ENCODE data around the gene SLC4A2. TPM values are rescaled to one million over a fixed set of nuclear protein-coding genes. Genes with fewer than 3 reads are reported as not detected.

The SLC4A2 gene
- total RNA-seq, 6 experiments from 2014 or later: 74.0 to 140 (median 106) TPM

DNA sequence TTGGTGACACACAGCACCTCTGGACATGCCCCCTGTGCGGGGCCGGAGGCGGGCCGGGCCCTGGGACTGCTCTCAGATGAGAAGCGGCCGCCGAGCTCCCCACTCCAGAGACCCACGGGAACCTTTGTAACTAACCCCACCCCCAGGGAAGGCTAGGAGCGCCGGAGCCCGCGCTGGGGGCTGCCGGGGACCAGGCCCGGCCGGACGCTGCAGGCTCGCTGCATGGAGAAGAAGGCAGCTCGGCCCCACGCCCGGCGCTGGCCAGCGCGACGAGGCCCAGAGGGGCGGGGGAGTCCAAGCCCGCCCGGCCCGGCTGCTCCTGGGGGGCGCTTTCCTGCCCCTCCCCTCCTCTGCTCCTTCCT lies 63.4 kb downstream of the SLC4A2 start:
- H3K4me3 ChIP-seq: no peak overlapping the region
- H3K4me1 ChIP-seq: no peaks in the 10 kb centered on the region
- TF ChIP-seq, protein P1, sequence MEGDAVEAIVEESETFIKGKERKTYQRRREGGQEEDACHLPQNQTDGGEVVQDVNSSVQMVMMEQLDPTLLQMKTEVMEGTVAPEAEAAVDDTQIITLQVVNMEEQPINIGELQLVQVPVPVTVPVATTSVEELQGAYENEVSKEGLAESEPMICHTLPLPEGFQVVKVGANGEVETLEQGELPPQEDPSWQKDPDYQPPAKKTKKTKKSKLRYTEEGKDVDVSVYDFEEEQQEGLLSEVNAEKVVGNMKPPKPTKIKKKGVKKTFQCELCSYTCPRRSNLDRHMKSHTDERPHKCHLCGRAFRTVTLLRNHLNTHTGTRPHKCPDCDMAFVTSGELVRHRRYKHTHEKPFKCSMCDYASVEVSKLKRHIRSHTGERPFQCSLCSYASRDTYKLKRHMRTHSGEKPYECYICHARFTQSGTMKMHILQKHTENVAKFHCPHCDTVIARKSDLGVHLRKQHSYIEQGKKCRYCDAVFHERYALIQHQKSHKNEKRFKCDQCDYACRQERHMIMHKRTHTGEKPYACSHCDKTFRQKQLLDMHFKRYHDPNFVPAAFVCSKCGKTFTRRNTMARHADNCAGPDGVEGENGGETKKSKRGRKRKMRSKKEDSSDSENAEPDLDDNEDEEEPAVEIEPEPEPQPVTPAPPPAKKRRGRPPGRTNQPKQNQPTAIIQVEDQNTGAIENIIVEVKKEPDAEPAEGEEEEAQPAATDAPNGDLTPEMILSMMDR (IDR thresholded peaks at IDR 0.05): no peak
- no peak for TF ChIP-seq POLR2A (IDR thresholded peaks at IDR 0.05)
- H3K27me3 ChIP-seq: no peaks in the 10 kb centered on the region
- ATAC-seq: no peak
- intact Hi-C loops (cut with DNase I): loop anchor here in 1 of 2 donors (10.0 kb wide), 1 partner anchor 52 kb away; no protein-coding TSS in a partner anchor
- WGBS (ENCODE audit: insufficient coverage, low coverage, low lambda C conversion rate, missing lambda C conversion rate): no CpG with 5 or more reads among the region's 29 CpGs
- peaks cover 0 to 42% (median 12%) of the 10 kb centered on the region in 4 donors for H3K36me3 ChIP-seq
- H3K9me3 ChIP-seq: no peaks in the 10 kb centered on the region
- DNase-seq: no peak
- no peak overlapping the region for H3K27ac ChIP-seq

GRCh38 chr7:151123158-151123821 lies 63.9 kb downstream of the SLC4A2 start:
- no peak for DNase-seq
- ATAC-seq: peak in 2 of 4 donors; percentile 1 to 5
- H3K9me3 ChIP-seq: no peaks in the 10 kb centered on the region
- 92% methylated on average over 15 of the region's 50 CpGs for WGBS (ENCODE audit: insufficient coverage, low coverage, low lambda C conversion rate, missing lambda C conversion rate)
- no peak overlapping the region for H3K4me3 ChIP-seq
- no peak overlapping the region for H3K27ac ChIP-seq
- intact Hi-C loops (cut with DNase I): loop anchor here in 1 of 2 donors (10.0 kb wide), 1 partner anchor 52 kb away; no protein-coding TSS in a partner anchor
- peaks cover 0 to 40% (median 12%) of the 10 kb centered on the region in 4 donors for H3K36me3 ChIP-seq
- H3K27me3 ChIP-seq: no peaks in the 10 kb centered on the region
- TF ChIP-seq POLR2A (IDR thresholded peaks at IDR 0.05): no peak
- TF ChIP-seq, protein P1 (IDR thresholded peaks at IDR 0.05): no peak
- H3K4me1 ChIP-seq: no peaks in the 10 kb centered on the region

DNA sequence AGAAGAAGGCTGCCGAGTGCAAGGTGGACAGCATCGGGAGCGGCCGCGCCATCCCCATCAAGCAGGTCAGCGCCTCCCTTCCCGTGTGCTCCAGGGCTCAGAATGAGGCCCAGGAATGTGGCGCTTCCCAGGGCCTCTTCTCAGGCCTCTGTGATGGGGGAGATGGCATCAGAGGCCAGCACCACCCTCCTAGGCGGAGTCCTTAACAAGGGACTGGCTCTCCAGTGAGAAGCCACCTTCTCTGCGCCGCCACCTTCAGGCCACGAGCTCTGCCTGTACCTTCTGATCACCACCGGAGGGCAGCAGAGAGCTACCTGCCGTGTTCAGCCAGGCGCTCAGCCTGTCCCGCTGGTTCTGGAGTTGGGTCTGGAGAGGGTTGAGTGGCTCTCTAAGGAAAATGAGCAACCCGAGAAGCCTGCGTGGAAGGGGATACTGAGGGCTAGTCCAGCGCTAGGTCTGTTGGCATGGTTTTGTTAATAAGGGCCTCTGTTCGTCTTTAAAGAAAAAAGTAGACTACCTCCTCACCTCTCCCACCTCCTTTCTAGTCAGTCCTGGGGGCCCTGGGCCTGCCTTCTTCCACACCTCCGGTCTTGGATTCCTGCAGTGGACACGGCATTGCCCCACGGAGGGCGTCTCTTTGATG lies 64.6 kb downstream of the SLC4A2 start:
- TF ChIP-seq POLR2A (IDR thresholded peaks at IDR 0.05): no peak
- TF ChIP-seq, protein P1 (IDR thresholded peaks at IDR 0.05): peak; percentile 88 to 99 (median 98)
- intact Hi-C loops (cut with DNase I): loop anchor here in 1 of 2 donors (10.0 kb wide), 1 partner anchor 51 kb away; no protein-coding TSS in a partner anchor
- peak; percentile 88 to 97 (median 94) for ATAC-seq
- 28% methylated on average over 12 of the region's 24 CpGs for WGBS (ENCODE audit: insufficient coverage, low coverage, low lambda C conversion rate, missing lambda C conversion rate)
- Histone ChIP-seq H3K4me3 (no peak overlapping the region), H3K27me3 (no peaks in the 10 kb centered on the region), H3K36me3 (peaks cover 0 to 39% (median 11%) of the 10 kb centered on the region in 4 donors), H3K27ac (no peak overlapping the region), H3K9me3 (no peaks in the 10 kb centered on the region), H3K4me1 (no peaks in the 10 kb centered on the region)
- DNase-seq: peak; percentile 81 to 85 (median 82)

- Histone ChIP-seq H3K4me1 (no peaks in the 10 kb centered on the region), H3K4me3 (no peak overlapping the region), H3K9me3 (no peaks in the 10 kb centered on the region), H3K27me3 (no peaks in the 10 kb centered on the region), H3K36me3 (peaks cover 0 to 34% (median 12%) of the 10 kb centered on the region in 4 donors), H3K27ac (no peak overlapping the region)
- WGBS (ENCODE audit: insufficient coverage, low coverage, low lambda C conversion rate, missing lambda C conversion rate): 100% methylated on average over 1 of the region's 7 CpGs
- TF ChIP-seq, protein P1 (IDR thresholded peaks at IDR 0.05): no peak
- no peak for TF ChIP-seq POLR2A (IDR thresholded peaks at IDR 0.05)
- intact Hi-C loops (cut with DNase I): loop anchor here in 1 of 2 donors (10.0 kb wide), 1 partner anchor 50 kb away; no protein-coding TSS in a partner anchor
- DNase-seq (no peak), ATAC-seq (no peak)
Observed at GRCh38 chr7:151124481-151124880, 65.1 kb downstream of the SLC4A2 start.

Measured in right lobe of liver (tissue), 6 donors.